Measurements from ENCODE around the gene TDRKH.
A peak's percentile ranks its signal among the peaks of the same experiment; 100 is the strongest.

Gene TDRKH

DNA sequence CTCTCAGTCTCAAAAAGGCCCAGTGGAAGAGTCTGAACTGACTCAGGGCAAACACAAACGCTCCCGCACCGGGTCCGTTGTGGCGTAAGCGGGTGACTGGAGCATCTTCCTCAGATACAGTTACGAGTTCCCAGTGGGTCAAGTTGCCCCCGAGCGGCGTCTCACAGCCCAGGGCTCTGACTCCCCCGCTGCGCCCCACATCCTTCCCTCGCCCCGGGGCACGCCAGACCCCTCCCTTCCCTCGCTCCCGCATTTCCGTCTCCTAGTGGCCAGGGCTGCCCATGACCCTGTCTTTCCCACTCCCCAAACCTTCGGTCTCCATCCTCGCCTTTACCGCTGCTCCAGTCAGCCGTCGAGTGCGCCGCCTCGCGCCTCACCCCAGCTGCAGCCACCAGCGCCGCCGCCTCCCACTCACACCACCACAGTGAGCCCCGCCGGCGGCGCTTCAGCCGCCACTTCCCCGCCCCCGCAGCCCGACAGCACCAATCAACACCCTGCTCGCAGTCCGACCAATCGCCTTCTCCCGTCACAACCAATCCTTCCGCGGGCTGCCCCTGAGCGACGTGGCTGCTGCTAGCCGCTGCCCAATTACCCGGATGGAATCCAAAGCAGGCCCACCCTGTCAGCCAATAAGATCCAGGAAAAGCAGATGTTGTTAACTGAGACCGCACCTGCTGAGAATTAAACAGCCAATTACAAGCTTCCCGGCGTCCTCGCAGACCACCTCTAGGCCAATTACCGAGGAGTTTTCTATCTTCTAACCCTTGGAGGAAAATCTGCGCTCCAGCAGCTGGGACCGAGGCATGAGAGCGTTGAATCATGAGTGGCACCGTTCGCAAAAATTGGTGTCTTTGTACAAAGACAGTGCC, at the start of gene TDRKH:
TDRKH (minus strand) TSS at position 430 of the 869 bp plus-strand sequence. CDS start 7,478 bp downstream, outside the sequence.
- DNase-seq, result peak; percentile 90

GRCh38 chr1:151839457-151840403, 49.4 kb upstream of the TDRKH start, which contains the start of gene C2CD4D:
TSS of gene C2CD4D (minus strand) at chr1:151839820. CDS start at chr1:151838989, 831 bp downstream.
- DNase-seq, result no peak

DNA sequence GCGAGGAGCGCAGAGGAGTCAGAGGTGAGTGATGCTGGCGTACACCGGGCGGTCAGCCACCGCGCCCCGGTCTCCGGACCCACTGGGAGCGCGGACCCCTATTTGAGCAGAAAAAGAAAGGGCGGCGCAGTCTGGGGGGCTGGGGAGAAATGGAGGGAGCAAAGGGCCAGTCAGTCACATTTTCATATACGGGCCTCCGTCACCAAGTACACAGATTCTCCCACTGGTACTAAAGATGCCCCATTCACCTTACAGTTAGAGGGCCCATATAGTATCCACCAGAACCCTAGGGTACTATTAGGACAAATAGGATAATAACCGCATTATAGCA, 48.7 kb upstream of the TDRKH start:
- no peak for DNase-seq

DNA sequence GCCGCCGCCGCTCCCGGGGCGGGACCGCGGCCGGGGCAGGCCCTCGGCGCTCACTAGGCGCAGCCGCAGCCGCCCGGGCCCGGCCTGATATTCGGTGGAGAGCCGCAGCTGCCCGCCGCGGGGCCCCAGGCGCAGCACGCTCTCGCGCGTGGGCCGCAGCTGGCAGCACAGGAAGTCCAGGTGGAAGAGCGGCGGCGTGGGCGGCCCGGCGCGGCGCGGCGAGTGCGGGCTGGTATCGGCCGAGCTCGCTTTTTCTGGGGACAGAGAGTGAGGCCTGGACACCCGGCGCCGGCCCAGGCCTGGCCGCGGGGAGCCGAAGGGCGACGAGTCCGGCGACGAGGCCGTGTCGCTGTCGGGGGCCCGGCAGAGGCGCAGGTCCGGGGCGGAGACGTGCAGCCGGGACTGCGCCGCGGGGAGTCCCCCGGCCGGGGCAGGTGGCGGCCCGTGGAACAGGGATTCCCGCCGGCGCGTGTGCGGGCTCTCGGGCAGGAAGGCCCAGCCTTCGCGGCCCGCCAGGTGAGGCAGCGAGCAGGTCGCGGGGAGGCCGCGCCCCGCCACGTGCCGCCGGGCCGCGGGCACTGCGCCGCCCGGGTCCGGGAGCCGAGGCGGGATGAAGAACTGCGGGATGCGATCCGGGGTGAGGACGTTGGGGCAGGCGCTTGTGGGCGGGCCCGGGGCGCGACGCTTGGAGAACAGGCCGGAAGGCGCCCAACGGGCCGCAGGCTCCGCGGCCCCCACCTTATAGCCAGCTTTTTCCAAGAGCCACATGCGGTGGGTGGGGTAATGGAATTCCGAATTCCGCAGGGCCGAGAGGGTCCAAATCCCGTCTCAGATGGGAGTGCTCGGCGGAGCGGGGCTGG, 48.2 kb upstream of the TDRKH start:
- DNase-seq, result no peak

DNA sequence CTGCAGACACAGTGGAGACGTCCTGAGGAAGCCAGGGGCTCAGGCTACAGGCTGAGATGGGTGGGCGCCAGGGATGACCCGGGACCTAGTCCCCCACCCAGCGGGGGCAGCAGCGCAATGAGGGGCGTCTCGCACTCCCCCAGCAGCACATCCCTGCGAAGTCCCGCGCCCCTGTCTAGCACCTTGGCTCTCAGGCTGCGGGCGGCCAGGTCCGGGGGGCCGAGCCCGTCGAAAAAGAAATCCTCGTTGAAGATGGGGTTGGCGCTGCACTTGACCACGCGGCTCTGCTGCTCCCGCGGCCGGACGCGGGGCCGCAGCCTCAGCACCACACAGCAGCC, 47.6 kb upstream of the TDRKH start:
- DNase-seq, result no peak

DNA sequence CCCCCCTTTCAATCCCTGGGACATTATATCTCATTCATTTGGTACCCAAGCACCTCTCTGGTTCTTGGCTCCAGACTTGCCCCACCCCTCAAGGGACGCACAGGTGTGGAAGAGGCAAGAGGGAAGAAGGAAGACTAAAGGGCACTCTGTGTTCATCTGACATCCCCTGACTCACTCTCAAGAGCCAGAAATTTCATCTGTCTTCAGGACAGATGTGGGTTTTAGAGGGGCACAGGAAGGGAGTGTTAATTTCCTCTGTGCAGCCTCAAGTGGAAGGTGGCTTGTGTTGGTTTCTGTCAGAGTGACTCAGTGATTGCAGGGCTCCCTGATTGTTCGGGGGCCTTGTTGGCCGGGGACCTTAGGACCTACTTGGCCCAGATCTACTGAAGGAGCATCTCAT, 46.9 kb upstream of the TDRKH start:
- no peak for DNase-seq

GRCh38 chr1:151835596-151835995, 45.3 kb upstream of the TDRKH start:
- DNase-seq, result no peak

DNA sequence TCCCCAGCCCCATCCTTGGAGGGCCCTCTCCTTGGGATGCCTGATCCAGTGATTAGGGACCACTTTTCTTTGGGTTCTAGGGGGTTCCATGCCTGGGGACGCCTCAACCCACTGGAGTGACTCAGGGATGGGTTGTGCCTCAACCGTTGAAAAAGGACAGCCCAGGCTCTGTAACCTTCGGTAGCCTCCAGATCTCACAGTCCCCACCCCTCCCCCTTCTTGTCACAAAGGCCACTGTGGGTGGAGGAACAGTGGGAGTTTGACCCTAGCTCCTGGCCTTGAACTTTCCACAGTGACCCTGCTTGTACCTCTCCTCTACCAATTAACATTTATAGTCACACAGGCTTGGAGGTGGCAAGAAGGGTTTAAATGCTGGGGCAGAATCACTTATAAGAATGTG, 43.9 kb upstream of the TDRKH start:
- DNase-seq, result no peak

- no peak for DNase-seq
Observed at GRCh38 chr1:151833172-151833900, 43.0 kb upstream of the TDRKH start.

DNA sequence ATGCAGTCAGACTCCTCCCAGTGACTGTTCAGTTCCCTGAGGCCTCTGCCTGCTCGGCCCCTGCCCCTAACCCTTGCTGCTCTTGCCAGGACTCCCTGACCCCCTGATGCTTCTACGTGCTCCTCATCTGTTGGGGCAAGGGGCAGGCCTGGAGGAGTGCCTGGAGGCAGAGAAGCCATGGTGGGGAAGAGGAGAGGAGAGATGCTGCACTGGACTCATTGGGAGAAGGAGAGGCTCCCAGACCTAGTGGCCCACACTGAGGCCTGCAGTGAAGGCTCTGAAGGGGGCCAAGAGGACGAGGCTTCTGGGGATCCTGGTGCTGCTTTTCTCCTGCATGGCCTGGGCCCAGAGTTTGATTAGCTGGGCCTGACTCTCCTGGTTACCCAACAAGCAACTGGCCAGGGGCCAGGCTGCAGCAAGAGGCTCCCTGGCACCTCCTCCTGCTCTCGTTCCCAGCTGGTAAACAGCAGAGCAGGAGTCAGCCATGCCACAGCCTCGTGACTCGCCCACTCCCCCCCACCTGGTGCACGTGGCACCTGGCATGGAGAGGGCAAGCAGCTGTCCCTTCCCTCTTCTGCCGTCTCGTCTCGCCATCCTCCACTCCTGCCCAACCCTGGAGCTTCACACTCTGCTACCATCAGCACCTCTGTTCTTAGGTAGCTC, 42.1 kb upstream of the TDRKH start:
- DNase-seq, result no peak

DNA sequence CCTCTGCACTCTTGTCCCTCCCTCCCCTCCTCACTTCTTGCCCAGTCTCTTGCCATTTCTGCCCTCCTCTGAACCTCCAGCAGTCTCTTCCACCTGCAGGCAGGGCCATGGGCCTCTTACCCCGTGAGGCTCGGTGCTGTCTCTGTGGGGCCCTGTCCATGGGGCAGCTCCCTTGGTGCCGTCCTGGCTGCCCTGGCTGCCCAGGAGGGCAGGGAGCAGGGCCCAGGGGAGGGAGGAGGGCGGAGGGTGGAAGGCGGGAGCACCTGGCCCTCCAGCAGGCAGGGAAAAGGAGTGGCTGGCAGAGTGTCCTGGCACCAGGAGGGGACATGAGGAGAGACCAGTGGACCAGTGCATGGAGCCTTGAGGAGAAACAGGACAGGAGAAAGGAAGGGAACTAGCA, 41.3 kb upstream of the TDRKH start, which contains the start of gene RORC:
RORC (minus strand) TSS at position 198 of the 400 bp plus-strand sequence; CDS start at position 160, 38 bp downstream.
- DNase-seq, result no peak

- no peak for DNase-seq
Observed at GRCh38 chr1:151831256-151831591, 40.9 kb upstream of the TDRKH start.

- no peak for DNase-seq
Observed at GRCh38 chr1:151830055-151830454, 39.8 kb upstream of the TDRKH start.

DNA sequence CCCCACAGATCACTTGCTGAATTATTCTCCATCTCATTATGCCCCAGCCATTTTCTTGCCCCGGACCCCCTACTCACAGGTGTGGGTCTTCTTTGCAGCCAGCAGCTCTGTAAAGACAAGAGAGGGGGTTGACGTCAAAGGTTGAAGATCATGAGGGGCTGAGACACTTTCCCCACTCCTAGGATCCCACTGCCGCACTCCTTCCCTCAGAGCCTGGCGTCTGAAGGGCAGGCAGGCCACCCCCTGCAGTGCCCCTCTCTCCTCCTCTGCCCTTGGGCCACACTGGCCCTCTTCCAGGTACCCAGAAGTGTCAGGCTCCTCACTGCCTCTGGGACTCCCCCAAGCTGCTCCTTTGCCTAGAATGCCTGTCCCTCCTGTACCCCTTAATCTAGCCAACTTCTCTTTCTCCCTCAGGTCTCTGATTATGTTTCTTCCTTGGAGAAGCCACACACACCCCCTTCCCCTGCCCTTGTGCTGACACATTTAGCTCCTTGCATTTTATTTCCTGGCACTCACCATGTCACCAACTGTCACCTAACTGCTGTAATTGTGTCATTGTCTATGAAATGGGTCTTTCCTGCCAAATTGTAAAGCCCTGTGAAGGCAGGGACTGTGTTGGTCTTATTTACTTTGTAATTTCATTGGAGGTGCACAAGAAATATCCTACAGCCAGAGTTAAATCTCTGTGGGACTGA, 39.2 kb upstream of the TDRKH start:
- DNase-seq, result no peak

- no peak for DNase-seq
Observed at GRCh38 chr1:151828921-151829320, 38.6 kb upstream of the TDRKH start.

DNA sequence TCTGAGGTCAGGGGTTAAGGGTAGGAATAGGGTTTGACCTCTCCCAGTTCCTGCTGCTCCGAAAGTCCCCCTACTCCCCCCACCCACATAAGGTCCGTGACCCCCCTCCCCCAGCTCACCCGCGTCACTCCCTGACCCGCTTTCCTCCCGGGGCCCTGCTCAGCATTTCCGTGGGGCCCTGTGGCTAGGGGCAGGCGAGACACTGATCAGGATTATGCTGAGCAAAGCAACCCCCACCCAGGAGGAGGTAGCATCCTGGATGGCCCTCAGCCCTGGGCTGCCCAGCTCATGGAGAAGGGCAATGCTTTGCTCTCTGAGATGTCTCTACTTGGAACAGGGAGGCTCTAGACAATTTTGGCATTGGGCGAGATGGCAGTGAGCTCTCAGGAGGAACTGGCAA, 37.6 kb upstream of the TDRKH start:
- DNase-seq, result no peak

- no peak for DNase-seq
Observed at GRCh38 chr1:151825751-151826660, 35.7 kb upstream of the TDRKH start.

DNA sequence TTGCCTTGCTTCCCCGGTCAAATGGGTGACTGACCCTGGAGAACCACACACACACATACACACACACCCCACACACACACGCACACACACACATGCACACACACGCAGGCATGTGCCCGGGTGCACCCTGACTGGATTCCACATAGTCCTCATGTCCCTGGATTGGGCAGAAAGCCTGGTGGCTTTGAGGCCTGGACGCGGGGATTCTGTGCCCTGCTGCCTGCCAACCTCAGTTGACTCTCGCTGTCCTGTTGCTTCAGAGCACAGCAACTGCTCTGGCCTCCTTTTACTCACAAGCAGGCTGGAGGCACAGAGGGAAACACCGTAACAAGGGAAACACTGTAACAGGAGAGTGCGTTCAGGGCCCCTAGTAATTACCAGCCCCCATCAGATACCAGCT, 34.9 kb upstream of the TDRKH start:
- DNase-seq, result no peak

- DNase-seq, result no peak
Observed at GRCh38 chr1:151823175-151823574, 32.9 kb upstream of the TDRKH start.

GRCh38 chr1:151822404-151822803, 32.1 kb upstream of the TDRKH start:
- DNase-seq, result no peak
